RCC 7860 (cell line): ENCODE data around the gene FAT3.

Source experiments
- DNase-seq: peaks from one replicate; pipeline ENCODE4 v3.0.0-alpha.2; 2015; ENCODE audit warnings: low spot score
- FAIRE-seq: peaks from 2 replicates; lab custom pipeline; 2012; peaks lifted over from hg19 to GRCh38; lab: Jason Lieb, UNC

FAT3 gene

GRCh38 chr11:92227230-92227814 lies 2.7 kb downstream of the FAT3 start:
- no peak for FAIRE-seq
- no peak for DNase-seq

DNA sequence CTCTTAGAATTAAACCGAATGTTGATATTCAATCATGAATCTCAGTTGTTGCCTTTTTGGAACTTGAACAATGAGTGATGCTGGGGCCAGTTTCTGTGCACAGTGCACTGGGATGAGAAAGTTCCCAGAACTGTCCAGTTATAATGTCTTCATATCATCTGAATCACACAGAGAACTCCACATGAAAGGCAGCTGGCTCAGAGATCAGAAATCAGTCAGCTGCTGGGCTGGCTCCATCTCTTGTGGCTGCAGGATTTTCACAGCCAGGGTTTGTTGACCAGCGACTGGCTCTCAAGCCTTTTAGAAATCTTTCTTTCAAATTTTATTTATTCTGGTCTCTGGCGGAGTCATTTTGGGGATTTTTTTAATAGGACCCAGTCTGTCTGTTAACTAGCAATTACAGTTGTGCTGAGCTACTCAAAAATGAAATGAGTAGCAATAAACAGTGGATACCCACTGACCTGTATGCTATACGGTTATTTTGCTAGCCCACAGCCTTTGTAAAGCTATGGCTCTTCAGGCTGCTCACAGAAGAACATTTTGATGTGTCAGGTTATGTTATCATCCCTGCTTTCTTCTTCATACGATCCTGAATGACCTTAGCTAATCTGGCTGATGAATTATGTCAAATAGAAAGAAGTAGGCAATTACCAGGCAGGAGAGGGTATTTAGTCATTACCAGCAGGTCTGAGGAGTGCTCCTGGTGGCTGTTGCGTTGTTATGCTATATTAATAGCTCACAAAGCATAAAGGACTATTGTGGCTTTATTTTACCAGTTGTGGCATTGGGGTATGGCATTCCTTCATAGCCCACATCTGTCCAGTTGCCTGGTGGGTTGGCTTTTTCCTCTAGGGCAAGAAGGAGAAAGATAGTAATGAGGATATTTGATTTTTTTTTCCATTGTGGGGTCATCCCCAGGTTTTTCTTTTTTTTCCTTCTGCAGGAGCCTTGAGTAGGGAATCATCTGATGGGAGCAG lies 3.6 kb downstream of the FAT3 start:
- no peak for FAIRE-seq
- DNase-seq = no peak

DNA sequence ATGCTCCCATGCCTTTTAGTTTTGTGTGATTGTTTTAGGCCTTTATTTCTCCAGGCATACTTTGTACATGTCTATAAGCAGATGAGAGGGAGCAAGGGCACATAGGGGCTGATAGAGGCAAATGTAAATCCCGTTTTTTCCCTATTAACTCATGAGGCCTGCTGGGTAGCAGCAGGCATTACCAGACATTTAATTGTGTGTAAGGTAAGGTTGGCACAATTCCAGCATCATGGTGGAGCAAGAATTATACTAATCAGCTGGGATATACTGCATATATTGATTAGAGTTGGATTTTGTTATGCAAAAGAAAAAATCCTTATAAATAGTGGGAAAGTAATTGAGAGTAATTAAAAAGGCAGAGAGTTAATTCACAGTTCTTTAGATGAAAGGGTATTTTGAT lies 12.2 kb downstream of the FAT3 start:
- FAIRE-seq (no peak), DNase-seq (no peak)

GRCh38 chr11:92240916-92241315 lies 16.3 kb downstream of the FAT3 start:
- DNase-seq = no peak
- FAIRE-seq = no peak

DNA sequence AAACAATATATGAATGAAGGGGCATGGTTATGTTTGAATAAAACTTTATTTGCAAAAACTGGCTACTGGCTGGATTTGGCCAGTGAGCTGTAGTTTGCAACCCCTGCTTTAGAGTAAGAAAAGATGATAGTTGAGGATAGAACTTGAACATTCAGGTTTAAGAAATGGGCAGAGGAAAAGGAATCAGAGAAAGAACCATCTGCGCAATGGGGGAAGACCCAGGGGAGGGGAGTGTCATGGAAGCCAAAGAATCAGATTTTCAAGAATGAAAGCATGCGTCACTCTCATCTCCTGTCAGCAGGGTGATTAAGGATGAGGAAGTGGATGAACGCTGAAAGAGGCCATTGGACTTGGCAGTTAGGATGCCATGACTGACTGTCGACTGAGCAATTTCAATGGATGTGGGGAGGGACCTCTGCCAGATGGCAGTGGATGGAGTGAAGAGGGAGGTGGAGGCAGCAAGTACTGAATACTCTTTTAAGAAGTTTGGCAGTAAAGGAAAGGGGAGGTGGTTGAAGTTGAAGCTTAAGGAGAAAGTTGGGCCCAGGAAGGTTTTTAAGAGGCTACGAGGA lies 21.2 kb downstream of the FAT3 start:
- DNase-seq (no peak), FAIRE-seq (no peak)

- FAIRE-seq (no peak), DNase-seq (no peak)
These were observed 22.0 kb downstream of the FAT3 start for GRCh38 chr11:92246630-92247029.

- no peak for DNase-seq
- no peak for FAIRE-seq
These were observed 24.6 kb downstream of the FAT3 start for GRCh38 chr11:92249156-92249753.

GRCh38 chr11:92251980-92252379 lies 27.4 kb downstream of the FAT3 start:
- no peak for DNase-seq
- FAIRE-seq = no peak

GRCh38 chr11:92253421-92253820 lies 28.8 kb downstream of the FAT3 start:
- FAIRE-seq = no peak

DNA sequence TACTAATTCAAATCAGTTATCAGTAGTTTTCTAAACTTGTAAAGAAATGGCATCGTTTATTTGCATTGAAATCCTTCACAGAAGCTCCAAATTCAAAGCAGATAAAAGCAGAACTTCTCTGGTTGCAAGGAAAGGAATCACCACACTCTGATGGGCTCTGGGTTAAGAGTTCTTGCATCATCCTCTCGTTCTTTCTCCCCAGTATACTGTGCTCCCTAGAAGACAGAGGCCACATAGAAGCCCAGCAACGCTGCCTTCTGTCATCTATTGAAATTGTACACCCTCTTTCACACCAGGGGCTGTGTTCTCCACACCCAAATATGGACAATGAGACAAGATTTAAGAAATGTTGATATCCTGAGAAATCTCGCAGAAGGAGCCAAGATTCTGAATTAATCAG lies 29.3 kb downstream of the FAT3 start:
- FAIRE-seq (no peak), DNase-seq (no peak)

More at GRCh38 chr11:92253421-92253820, 28.8 kb downstream of the FAT3 start:
- DNase-seq = no peak

- no peak for FAIRE-seq
These were observed 32.9 kb downstream of the FAT3 start for GRCh38 chr11:92257536-92257935.

GRCh38 chr11:92259861-92260260 lies 35.2 kb downstream of the FAT3 start:
- FAIRE-seq (no peak), DNase-seq (no peak)

More at GRCh38 chr11:92257536-92257935, 32.9 kb downstream of the FAT3 start:
- no peak for DNase-seq

- DNase-seq = no peak
- FAIRE-seq = no peak
These were observed 39.7 kb downstream of the FAT3 start for GRCh38 chr11:92264350-92264749.

DNA sequence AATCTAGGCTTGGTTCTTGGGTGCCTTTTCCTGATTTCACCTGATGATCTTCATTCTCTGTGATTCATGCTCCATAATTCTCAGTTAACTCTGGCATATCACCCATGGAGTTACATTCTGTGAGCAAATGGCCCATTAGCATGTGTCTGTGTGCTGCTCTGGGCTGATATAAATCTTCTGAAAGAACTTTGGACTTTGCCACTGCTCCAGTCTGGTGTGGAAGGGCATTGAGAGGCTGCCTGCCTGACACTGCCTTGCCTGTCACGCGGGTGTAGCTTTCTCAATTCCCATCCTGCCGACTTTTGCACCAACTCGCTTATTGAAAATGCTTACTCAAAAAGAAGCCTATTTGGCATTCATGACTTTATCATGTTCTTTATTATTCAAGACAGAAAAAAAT lies 42.2 kb downstream of the FAT3 start:
- FAIRE-seq = no peak
- DNase-seq = no peak

DNA sequence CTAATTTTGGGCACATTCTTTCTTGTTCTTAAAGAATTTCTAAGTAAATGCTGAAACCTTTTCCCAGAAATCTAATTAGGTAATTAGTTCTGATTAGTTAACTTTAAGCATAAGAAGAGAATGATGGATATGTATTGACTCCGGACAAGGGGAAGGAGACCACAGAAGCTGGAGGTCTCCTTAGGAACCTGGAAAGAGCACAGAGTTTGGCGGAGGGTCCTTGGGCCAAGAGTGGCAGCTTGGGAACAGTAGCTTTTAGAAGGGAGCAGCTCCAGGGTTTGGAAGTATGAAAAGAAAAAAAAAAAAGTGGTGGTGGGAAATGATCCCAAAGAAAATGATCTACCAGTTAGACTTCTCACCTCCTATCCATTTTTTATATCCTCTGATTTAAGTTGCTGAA lies 42.7 kb downstream of the FAT3 start:
- FAIRE-seq = no peak
- DNase-seq = no peak

DNA sequence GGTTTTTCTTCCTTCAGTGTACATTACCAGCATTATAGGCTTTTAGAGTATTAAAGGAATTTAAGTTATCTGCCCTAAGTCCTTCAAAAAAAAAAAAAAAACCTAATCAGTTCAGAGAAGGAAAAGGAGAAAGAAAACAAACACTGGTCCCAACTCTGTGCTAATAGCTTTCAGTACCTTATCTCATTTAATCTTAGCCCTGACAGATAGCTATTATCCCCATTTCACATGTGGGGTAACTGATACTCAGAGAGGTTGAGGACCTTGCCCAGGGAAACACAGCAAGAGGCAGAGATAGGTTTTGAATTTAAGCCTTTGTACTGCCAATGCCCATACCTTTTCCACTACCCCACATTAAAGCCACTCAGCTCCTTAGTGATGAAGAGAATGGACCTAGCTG lies 43.4 kb downstream of the FAT3 start:
- no peak for DNase-seq
- FAIRE-seq = no peak

- DNase-seq (no peak), FAIRE-seq (no peak)
These were observed 43.9 kb downstream of the FAT3 start for GRCh38 chr11:92268546-92268945.

DNA sequence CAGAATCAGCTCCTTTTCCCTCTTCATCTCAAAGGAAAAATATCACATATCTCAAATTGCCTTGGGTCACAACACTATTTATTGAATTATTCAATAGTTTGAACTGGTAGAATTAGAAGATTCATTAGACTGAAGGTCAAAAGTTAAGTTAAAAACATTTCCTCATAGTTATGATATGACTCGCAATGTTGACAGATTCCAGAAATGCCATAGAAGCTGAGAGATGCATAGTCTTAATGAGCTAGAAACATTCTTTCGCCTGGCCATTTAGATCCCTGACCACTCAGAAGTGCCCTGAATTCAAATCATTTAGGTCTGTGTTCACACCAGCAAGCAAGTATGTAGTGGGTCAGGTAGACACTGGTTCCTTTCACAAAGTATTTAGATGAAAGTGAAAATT lies 44.4 kb downstream of the FAT3 start:
- DNase-seq (peak; percentile 76), FAIRE-seq (peak; percentile 84)

GRCh38 chr11:92269841-92270240 lies 45.2 kb downstream of the FAT3 start:
- DNase-seq (no peak), FAIRE-seq (no peak)

DNA sequence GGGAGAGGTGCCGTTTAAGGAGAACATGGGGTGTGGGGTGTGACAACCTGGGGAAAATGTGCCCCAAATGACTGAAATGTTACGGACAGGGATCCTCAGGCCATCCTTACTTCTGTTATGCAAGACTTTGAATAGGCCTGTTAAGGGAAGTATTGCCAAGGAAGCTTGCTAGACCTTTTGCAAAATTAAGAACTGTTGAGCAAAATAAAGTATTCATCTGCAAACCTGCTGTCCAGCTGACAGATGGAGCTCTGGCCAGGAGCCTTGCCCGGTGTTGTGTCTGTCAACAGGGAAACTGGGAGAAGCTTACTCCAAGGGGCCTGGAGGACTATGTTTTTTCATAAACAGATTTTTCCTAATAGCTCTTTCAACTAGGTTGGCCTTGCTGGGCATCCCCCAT lies 48.0 kb downstream of the FAT3 start:
- no peak for DNase-seq
- FAIRE-seq = no peak
